WTC11 (cell line): Measurements from ENCODE around the gene AP2S1. TPM values are rescaled to one million over a fixed set of nuclear protein-coding genes. Genes with fewer than 3 reads are reported as not detected.
"Not testable (repeated sequence)": the region's sequence is repeated elsewhere in the genome, so short reads cannot be mapped to it uniquely, and the experiment has no call there.

ENCODE experiments used
- ATAC-seq: fragments of 200-7000 bp; cut with Tn5 transposase; 2 replicates; pipeline ENCODE4 v1.10.0; 2021; ENCODE audit warnings: mild to moderate bottlenecking, moderate library complexity
- CTCF ChIA-PET: fragments of 300-600 bp; sonication (Branson Sonifier 250); formaldehyde crosslinking; loops from one replicate; lab custom pipeline; 2021; ENCODE audit warnings: antibody characterized with exemption; lab: Charles Lee
- POLR2A ChIA-PET: fragments of 350-600 bp; sonication (Branson Sonifier 250); formaldehyde crosslinking; loops from one replicate; lab custom pipeline; 2021; ENCODE audit warnings: antibody characterized with exemption; lab: Charles Lee
- DNase-seq: peaks from one replicate; pipeline ENCODE4 v3.0.0; 2021; ENCODE audit warnings: low spot score
- H3K27ac Mint-ChIP-seq: 2 replicates; pipeline ENCODE4 v1.8.0; 2021; ENCODE audit warnings: mixed read lengths
- H3K27me3 Mint-ChIP-seq: 2 replicates; pipeline ENCODE4 v1.8.0; 2021; ENCODE audit warnings: low read depth, mild to moderate bottlenecking, moderate library complexity, mixed read lengths
- H3K36me3 Mint-ChIP-seq: 2 replicates; pipeline ENCODE4 v1.8.0; 2021; ENCODE audit warnings: mixed read lengths
- H3K4me1 Mint-ChIP-seq: 2 replicates; pipeline ENCODE4 v1.8.0; 2022; ENCODE audit warnings: mixed read lengths
- H3K4me3 Mint-ChIP-seq: 2 replicates; pipeline ENCODE4 v1.8.0; 2021; ENCODE audit warnings: mild to moderate bottlenecking, moderate library complexity, mixed read lengths
- H3K9me3 Mint-ChIP-seq: 2 replicates; pipeline ENCODE4 v1.8.0; 2021; ENCODE audit warnings: mixed read lengths
- ATF1 ChIP-seq: sonication (generic); formaldehyde crosslinking; IDR thresholded peaks from 2 replicates; pipeline ENCODE4 v1.8.1; 2023; ENCODE audit warnings: mild to moderate bottlenecking, moderate library complexity, missing genetic modification reagents
- CREB1 ChIP-seq: sonication (generic); formaldehyde crosslinking; IDR thresholded peaks from 2 replicates; pipeline ENCODE4 v1.8.0; 2023; ENCODE audit warnings: mild to moderate bottlenecking, missing genetic modification reagents
- SOX15 ChIP-seq: fragments of 250-450 bp; sonication (Bioruptor Pico); IDR thresholded peaks from 2 replicates; pipeline ENCODE4 v1.9.0; 2021; ENCODE audit warnings: mild to moderate bottlenecking
- SP1 ChIP-seq: sonication (generic); formaldehyde crosslinking; conservative IDR thresholded peaks from 2 replicates; pipeline ENCODE4 v1.8.1; 2022; ENCODE audit warnings: missing genetic modification reagents
- ZNF121 ChIP-seq: sonication (generic); formaldehyde crosslinking; IDR thresholded peaks from 2 replicates; pipeline ENCODE4 v1.8.0; 2023; ENCODE audit warnings: missing genetic modification reagents
- ZNF263 ChIP-seq: sonication (generic); formaldehyde crosslinking; IDR thresholded peaks from 2 replicates; pipeline ENCODE4 v1.8.1; 2022; ENCODE audit warnings: low read depth, mild to moderate bottlenecking, moderate library complexity, missing genetic modification reagents
- ZNF425 ChIP-seq: fragments of 250-450 bp; sonication (Bioruptor Pico); conservative IDR thresholded peaks from 2 replicates; pipeline ENCODE4 v1.9.0; 2021; ENCODE audit warnings: mild to moderate bottlenecking
- ZNF512 ChIP-seq: sonication (generic); formaldehyde crosslinking; IDR thresholded peaks from 2 replicates; pipeline ENCODE4 v1.8.1; 2022; ENCODE audit warnings: missing genetic modification reagents, borderline replicate concordance
- total RNA-seq: library from RNA; stranded (reverse); gene quantifications from 3 replicates; pipeline ENCODE4 v1.2.3, GENCODE V29; 2021
- TF ChIP-seq, protein P1 (sequence below): fragments of 250-450 bp; sonication (Bioruptor Pico); IDR thresholded peaks from 2 replicates; pipeline ENCODE4 v1.9.0; 2021; ENCODE audit warnings: mild to moderate bottlenecking

AP2S1 gene
- total RNA-seq, 1 experiment from 2014 or later, result 249 TPM

- ATAC-seq, result no peak
- CTCF ChIA-PET, result no interaction called here
- H3K27ac Mint-ChIP-seq, result no peak overlapping the region
These were observed 36.7 kb downstream of the AP2S1 start for GRCh38 chr19:46813839-46814358.

DNA sequence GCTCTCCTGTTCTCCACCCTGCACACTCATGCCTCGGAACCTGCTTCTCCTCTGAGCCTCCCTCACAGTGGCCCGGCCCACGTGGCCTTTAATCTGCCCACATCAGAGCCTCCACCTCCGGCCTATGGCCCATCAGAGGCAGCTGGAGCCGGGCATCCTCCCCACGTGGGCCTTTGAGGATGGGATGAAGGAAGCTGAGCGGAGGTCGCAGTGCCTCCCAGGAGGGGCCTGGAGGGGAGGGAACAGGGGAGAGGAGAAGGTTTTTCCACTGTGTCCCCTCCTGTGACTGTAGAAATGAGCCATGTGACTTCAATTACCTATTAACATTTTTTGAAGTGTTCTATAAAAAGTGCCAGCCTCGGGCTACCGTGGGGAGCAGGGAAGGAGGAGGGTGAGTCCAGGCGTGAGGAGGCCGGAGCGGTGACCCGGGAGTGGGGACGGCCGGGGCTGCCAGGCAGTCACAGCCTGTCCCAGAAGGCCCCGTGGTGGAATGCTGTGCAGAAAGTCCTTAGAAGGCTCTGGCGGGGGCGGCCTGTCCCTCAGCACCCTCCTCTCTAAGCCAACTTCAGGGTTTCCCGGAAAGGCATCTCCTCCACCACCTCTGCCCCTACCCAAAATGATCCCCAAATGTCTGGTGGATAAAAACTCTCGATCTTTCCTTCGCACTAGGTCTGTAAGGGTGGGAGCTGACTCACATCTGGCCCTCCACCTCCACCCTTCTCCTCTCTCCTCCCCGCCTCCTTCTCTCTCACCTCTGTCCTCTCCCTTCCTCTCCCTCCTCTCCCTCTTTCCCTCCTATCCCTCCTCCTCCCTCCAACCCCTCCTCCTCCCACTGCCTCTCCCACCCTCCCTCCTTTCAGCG, 37.4 kb downstream of the AP2S1 start:
- Mint-ChIP-seq H3K4me3 (no peak overlapping the region), H3K4me1 (peaks cover 10% of the 10 kb centered on the region)
- peak; percentile 21 for DNase-seq
- TF ChIP-seq ZNF263 (CRISPR knock-in tag) (peak; percentile 48), CREB1 (CRISPR knock-in tag) (no peak), ZNF425 (CRISPR knock-in tag) (no peak)
- TF ChIP-seq, protein P1, sequence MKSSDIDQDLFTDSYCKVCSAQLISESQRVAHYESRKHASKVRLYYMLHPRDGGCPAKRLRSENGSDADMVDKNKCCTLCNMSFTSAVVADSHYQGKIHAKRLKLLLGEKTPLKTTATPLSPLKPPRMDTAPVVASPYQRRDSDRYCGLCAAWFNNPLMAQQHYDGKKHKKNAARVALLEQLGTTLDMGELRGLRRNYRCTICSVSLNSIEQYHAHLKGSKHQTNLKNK (CRISPR knock-in tag), result no peak
- TF ChIP-seq, all 79 proteins: peak for 1
- ATAC-seq, result peak; percentile 46
- Mint-ChIP-seq H3K27ac (no peak overlapping the region), H3K27me3 (no peaks in the 10 kb centered on the region; the same call in 1 of the 2 replicates), H3K9me3 (no peaks in the 10 kb centered on the region), H3K36me3 (no peaks in the 10 kb centered on the region)
- ChIA-PET POLR2A (interaction anchor here (1.0 kb wide), 1 partner anchor 25 kb away, joined by 4 read pairs; the partner anchor contains the start of gene SLC1A5), CTCF (interaction anchor here (0.7 kb wide), 1 partner anchor 55 kb away, joined by 3 read pairs; no protein-coding TSS in a partner anchor)

More at GRCh38 chr19:46813839-46814358, 36.7 kb downstream of the AP2S1 start:
- POLR2A ChIA-PET, result interaction anchor here (0.6 kb wide), 1 partner anchor 11 kb away, joined by 3 read pairs; no protein-coding TSS in a partner anchor
- H3K4me3 Mint-ChIP-seq, result no peak overlapping the region
- H3K27me3 Mint-ChIP-seq, result no peaks in the 10 kb centered on the region; the same call in 1 of the 2 replicates
- no peak for DNase-seq
- TF ChIP-seq ZNF512 (CRISPR knock-in tag) (no peak), CREB1 (CRISPR knock-in tag) (no peak), ATF1 (CRISPR knock-in tag) (no peak)
- H3K36me3 Mint-ChIP-seq, result no peaks in the 10 kb centered on the region
- peaks cover 10% of the 10 kb centered on the region for H3K4me1 Mint-ChIP-seq
- 0 out of 2 replicates have a peak, but pooled peaks cover 4% of the 10 kb centered on the region for H3K9me3 Mint-ChIP-seq

DNA sequence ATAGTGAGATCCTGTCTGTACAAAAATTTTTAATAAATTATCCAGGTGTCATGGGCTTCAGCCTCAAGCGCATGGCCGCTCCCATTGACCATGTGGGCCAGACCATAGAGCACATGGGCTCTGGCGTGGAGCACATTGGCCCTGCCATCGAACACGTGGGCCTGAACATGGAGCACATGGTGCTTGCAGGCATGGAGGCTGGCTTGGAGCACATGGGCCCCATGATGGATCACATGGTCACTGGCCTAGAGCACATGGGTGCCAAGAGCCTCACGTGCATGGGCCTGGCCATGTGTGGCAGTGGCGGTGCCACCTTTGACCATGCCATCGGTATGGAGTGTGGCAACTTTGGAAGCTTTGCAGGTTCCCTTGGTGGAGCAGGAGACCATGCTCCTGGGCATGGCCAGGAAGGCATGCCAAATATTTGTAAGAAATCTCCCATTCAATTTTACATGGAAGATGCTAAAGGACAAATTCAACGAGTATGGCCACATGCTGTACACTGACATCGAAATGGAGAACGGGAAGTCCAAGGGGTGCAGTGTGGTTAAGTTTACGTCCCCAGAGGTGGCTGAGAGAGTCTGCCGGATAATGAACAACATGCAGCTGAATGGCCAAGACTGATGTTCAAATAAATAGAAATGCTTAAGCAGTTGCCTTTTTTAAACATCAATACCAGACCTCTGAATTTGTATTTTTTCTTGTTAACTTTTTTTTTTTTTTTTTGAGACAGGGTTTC, 40.9 kb downstream of the AP2S1 start:
- CTCF ChIA-PET, result no interaction called here
- Mint-ChIP-seq H3K4me3 (no peak overlapping the region), H3K36me3 (no peaks in the 10 kb centered on the region), H3K27ac (no peak overlapping the region), H3K9me3 (no peaks in the 10 kb centered on the region), H3K27me3 (no peaks in the 10 kb centered on the region), H3K4me1 (peaks cover 10% of the 10 kb centered on the region)
- TF ChIP-seq ZNF121, result peak; percentile 38; the same call in 1 of the 2 replicates
- TF ChIP-seq SP1 (CRISPR knock-in tag), result no peak
- TF ChIP-seq ATF1 (CRISPR knock-in tag), result no peak
- DNase-seq (no peak), ATAC-seq (no peak)
- POLR2A ChIA-PET, result no interaction called here

GRCh38 chr19:46806656-46807055, 44.0 kb downstream of the AP2S1 start:
- no peaks in the 10 kb centered on the region for H3K9me3 Mint-ChIP-seq
- no peaks in the 10 kb centered on the region for H3K4me1 Mint-ChIP-seq
- CTCF ChIA-PET, result interaction anchor here (1.5 kb wide), 1 partner anchor 22 kb away, joined by 3 read pairs; no protein-coding TSS in a partner anchor

DNA sequence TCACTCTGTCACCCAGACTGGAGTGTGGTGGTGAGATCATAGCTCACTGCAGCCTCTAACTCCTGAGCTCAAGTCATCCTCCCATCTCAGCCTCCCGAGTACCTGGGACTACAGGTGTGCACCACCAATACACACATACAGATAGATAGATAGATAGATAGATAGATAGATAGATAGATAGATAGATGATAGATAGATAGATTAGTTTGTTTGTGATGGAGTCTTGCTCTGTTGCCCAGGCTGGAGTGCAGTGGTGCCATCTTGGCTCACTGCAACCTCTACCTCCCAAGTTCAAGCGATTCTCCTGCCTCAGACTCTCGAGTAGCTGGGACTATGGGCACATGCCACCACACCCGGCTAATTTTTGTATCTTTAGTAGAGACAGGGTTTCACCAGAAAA, 46.2 kb downstream of the AP2S1 start:
- not testable (repeated sequence) for H3K4me1 Mint-ChIP-seq, H3K4me3 Mint-ChIP-seq, H3K27me3 Mint-ChIP-seq, H3K9me3 Mint-ChIP-seq, ATAC-seq, H3K36me3 Mint-ChIP-seq, DNase-seq, H3K27ac Mint-ChIP-seq
- POLR2A ChIA-PET, result interaction anchor here (1.0 kb wide), 1 partner anchor 22 kb away, joined by 3 read pairs; no protein-coding TSS in a partner anchor
- CTCF ChIA-PET, result interaction anchor here (1.1 kb wide), 1 partner anchor 38 kb away, joined by 4 read pairs; no protein-coding TSS in a partner anchor

More at GRCh38 chr19:46806656-46807055, 44.0 kb downstream of the AP2S1 start:
- no peak for TF ChIP-seq SOX15
- Mint-ChIP-seq H3K27me3 (no peaks in the 10 kb centered on the region), H3K27ac (no peak overlapping the region), H3K4me3 (no peak overlapping the region), H3K36me3 (no peaks in the 10 kb centered on the region)
- POLR2A ChIA-PET, result no interaction called here
- ATAC-seq (no peak), DNase-seq (no peak)
